Smooth muscle cell (in vitro differentiated cells): ENCODE measurements around the gene SEZ6L2. TPM values are rescaled to one million over a fixed set of nuclear protein-coding genes. Genes with fewer than 3 reads are reported as not detected.

Source experiments
- DNase-seq: peaks from one replicate; lab custom pipeline; 2025; ENCODE audit not compliant: unreplicated experiment; lab: John Stamatoyannopoulos, UW
- H2AFZ ChIP-seq: fragments of 200-600 bp; sonication (generic); 2 replicates; pipeline ENCODE4 v1.6.0; 2016; ENCODE audit warnings: antibody characterized with exemption, low read depth, mild to moderate bottlenecking
- H3F3A ChIP-seq: fragments of 200-600 bp; sonication (generic); 2 replicates; pipeline ENCODE4 v1.6.0; 2017; ENCODE audit warnings: antibody characterized with exemption, low read depth
- H3K27ac ChIP-seq: fragments of 200-600 bp; sonication (generic); 2 replicates; pipeline ENCODE4 v1.5.1; 2016; ENCODE audit warnings: low read depth, mild to moderate bottlenecking
- H3K27me3 ChIP-seq: fragments of 200-600 bp; sonication (generic); 2 replicates; pipeline ENCODE4 v1.6.1; 2016; ENCODE audit warnings: low read depth, mild to moderate bottlenecking
- H3K36me3 ChIP-seq: fragments of 200-600 bp; sonication (generic); 2 replicates; pipeline ENCODE4 v1.5.1; 2016; ENCODE audit warnings: low read depth
- H3K4me1 ChIP-seq: fragments of 200-600 bp; sonication (generic); 2 replicates; pipeline ENCODE4 v1.5.1; 2016; ENCODE audit warnings: low read depth
- H3K4me2 ChIP-seq: fragments of 200-600 bp; sonication (generic); 2 replicates; pipeline ENCODE4 v1.6.0; 2016; ENCODE audit warnings: mild to moderate bottlenecking
- H3K4me3 ChIP-seq: fragments of 200-600 bp; sonication (generic); 2 replicates; pipeline ENCODE4 v1.5.1; 2016; ENCODE audit warnings: mild to moderate bottlenecking
- H3K79me2 ChIP-seq: fragments of 200-600 bp; sonication (generic); 2 replicates; pipeline ENCODE4 v1.6.0; 2016; ENCODE audit warnings: low read depth, mild to moderate bottlenecking
- H3K9ac ChIP-seq: fragments of 200-600 bp; sonication (generic); 2 replicates; pipeline ENCODE4 v1.6.0; 2016; ENCODE audit warnings: low read depth
- H3K9me3 ChIP-seq: fragments of 200-600 bp; sonication (generic); replicated peaks from 2 replicates; pipeline ENCODE4 v1.5.1; 2016; ENCODE audit warnings: low read depth
- H4K20me1 ChIP-seq: fragments of 200-600 bp; sonication (generic); 2 replicates; pipeline ENCODE4 v1.6.0; 2016; ENCODE audit warnings: low read depth
- CTCF ChIP-seq: fragments of 200-600 bp; sonication (generic); IDR thresholded peaks from 2 replicates; pipeline ENCODE4 v1.5.1; 2017; ENCODE audit warnings: borderline replicate concordance, mild to moderate bottlenecking, antibody characterized with exemption; ENCODE audit not compliant: insufficient read depth, poor library complexity, severe bottlenecking
- WGBS: methylation state at CpG from one replicate; pipeline ENCODE4 v1.1.7; 2016; ENCODE audit warnings: low lambda C conversion rate; 5-methylcytosine and 5-hydroxymethylcytosine counted together
- polyA plus RNA-seq: library from polyadenylated mRNA; unstranded; fragments of >200 nt; fragmentation: Nextera tagmentation; extraction: Ambion mirVana; gene quantifications from 2 replicates; pipeline ENCODE4 v1.2.1, GENCODE V29; 2016
- total RNA-seq: library from RNA; depleted of rRNA; stranded (reverse); fragments of >200 nt; gene quantifications from 2 replicates; pipeline ENCODE4 v1.2.3, GENCODE V29; 2014

Gene SEZ6L2
- total and polyA plus RNA-seq, 2 experiments from 2014 or later = 46.1 to 178 TPM

GRCh38 chr16:29841631-29842030 lies 57.7 kb downstream of the SEZ6L2 start:
- Histone ChIP-seq H3K27ac (no peak overlapping the region), H3K9ac (no peak overlapping the region), H3K9me3 (no peaks in the 10 kb centered on the region), H3F3A (no peaks in the 10 kb centered on the region), H3K4me3 (no peak overlapping the region), H3K4me1 (no peaks in the 10 kb centered on the region), H4K20me1 (no peaks in the 10 kb centered on the region), H3K79me2 (no peaks in the 10 kb centered on the region), H2AFZ (no peak overlapping the region), H3K27me3 (no peaks in the 10 kb centered on the region), H3K4me2 (no peak overlapping the region), H3K36me3 (no peaks in the 10 kb centered on the region)
- no peak for TF ChIP-seq CTCF
- 97% methylated on average over 21 of the region's 23 CpGs for WGBS
- no peak for DNase-seq

GRCh38 chr16:29840240-29840639 lies 59.1 kb downstream of the SEZ6L2 start:
- WGBS = 94% methylated on average over 10 of the region's 10 CpGs

DNA sequence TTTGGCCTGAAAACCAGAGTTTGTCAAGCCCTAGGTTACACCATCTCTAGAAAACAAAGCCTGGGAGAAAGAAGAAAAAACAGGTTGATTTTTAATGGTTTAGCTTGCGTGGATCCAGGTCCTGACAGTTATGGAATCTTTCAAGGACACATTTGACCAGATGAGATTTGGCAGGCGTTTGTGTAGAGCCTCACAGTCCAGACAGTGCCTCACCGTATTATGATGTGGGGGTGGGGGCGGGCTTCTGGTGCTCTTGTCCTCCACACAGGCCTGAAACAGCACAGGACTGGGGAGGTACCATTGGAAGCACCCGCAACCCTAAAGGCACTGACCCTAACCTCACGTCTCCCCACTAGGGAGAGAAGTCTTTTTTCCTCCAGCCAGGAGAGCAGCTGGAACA lies 59.5 kb downstream of the SEZ6L2 start:
- no peaks in the 10 kb centered on the region for H3F3A ChIP-seq
- WGBS = 66% methylated on average over 6 of the region's 6 CpGs
- no peaks in the 10 kb centered on the region for H4K20me1 ChIP-seq
- no peak overlapping the region for H3K4me3 ChIP-seq
- no peaks in the 10 kb centered on the region for H3K27me3 ChIP-seq
- no peak overlapping the region for H3K9ac ChIP-seq
- no peaks in the 10 kb centered on the region for H3K4me1 ChIP-seq
- no peak for TF ChIP-seq CTCF
- no peaks in the 10 kb centered on the region for H3K9me3 ChIP-seq
- H3K27ac ChIP-seq = no peak overlapping the region
- H3K36me3 ChIP-seq = no peaks in the 10 kb centered on the region
- DNase-seq = no peak
- no peaks in the 10 kb centered on the region for H3K79me2 ChIP-seq
- no peak overlapping the region for H3K4me2 ChIP-seq
- H2AFZ ChIP-seq = no peak overlapping the region

More at GRCh38 chr16:29840240-29840639, 59.1 kb downstream of the SEZ6L2 start:
- Histone ChIP-seq H3K9ac (no peak overlapping the region), H4K20me1 (no peaks in the 10 kb centered on the region), H3F3A (no peaks in the 10 kb centered on the region), H3K27me3 (no peaks in the 10 kb centered on the region), H3K79me2 (no peaks in the 10 kb centered on the region), H3K9me3 (no peaks in the 10 kb centered on the region), H3K4me2 (no peak overlapping the region), H3K36me3 (no peaks in the 10 kb centered on the region), H3K27ac (no peak overlapping the region), H3K4me1 (no peaks in the 10 kb centered on the region), H2AFZ (no peak overlapping the region), H3K4me3 (no peak overlapping the region)
- TF ChIP-seq CTCF = no peak
- DNase-seq = no peak

GRCh38 chr16:29837841-29838240 lies 61.5 kb downstream of the SEZ6L2 start:
- TF ChIP-seq CTCF = no peak
- H3F3A ChIP-seq = no peaks in the 10 kb centered on the region
- no peak for DNase-seq
- H3K79me2 ChIP-seq = no peaks in the 10 kb centered on the region
- no peak overlapping the region for H3K4me2 ChIP-seq
- no peaks in the 10 kb centered on the region for H3K9me3 ChIP-seq
- H3K27me3 ChIP-seq = no peaks in the 10 kb centered on the region
- no peaks in the 10 kb centered on the region for H3K36me3 ChIP-seq
- H3K27ac ChIP-seq = no peak overlapping the region
- H2AFZ ChIP-seq = no peak overlapping the region
- no peaks in the 10 kb centered on the region for H3K4me1 ChIP-seq
- H3K4me3 ChIP-seq = no peak overlapping the region
- no peak overlapping the region for H3K9ac ChIP-seq
- 42% methylated on average over 5 of the region's 5 CpGs for WGBS
- H4K20me1 ChIP-seq = no peaks in the 10 kb centered on the region
